ENCODE results near the gene HGF.

GRCh38 chr7:81810476-81811155 lies 40.8 kb upstream of the HGF start:
- TF ChIP-seq, protein P1, sequence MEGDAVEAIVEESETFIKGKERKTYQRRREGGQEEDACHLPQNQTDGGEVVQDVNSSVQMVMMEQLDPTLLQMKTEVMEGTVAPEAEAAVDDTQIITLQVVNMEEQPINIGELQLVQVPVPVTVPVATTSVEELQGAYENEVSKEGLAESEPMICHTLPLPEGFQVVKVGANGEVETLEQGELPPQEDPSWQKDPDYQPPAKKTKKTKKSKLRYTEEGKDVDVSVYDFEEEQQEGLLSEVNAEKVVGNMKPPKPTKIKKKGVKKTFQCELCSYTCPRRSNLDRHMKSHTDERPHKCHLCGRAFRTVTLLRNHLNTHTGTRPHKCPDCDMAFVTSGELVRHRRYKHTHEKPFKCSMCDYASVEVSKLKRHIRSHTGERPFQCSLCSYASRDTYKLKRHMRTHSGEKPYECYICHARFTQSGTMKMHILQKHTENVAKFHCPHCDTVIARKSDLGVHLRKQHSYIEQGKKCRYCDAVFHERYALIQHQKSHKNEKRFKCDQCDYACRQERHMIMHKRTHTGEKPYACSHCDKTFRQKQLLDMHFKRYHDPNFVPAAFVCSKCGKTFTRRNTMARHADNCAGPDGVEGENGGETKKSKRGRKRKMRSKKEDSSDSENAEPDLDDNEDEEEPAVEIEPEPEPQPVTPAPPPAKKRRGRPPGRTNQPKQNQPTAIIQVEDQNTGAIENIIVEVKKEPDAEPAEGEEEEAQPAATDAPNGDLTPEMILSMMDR (IDR thresholded peaks at IDR 0.05): no peak
- no peak for TF ChIP-seq POLR2A (IDR thresholded peaks at IDR 0.05)
